SK-N-SH (cell line): ENCODE results near the gene OGA.

Experiments
- EP300 ChIP-seq, 2 experiments: IDR thresholded peaks; 2 replicates each; pipeline versions ENCODE4 v1.4.0 to v1.6.1; 2012; ENCODE audit warnings: borderline replicate concordance in 1 of 2, low read depth in 1 of 2, low read length in 1 of 2
- EZH2phosphoT487 ChIP-seq: fragments of 200-600 bp; sonication (generic); IDR thresholded peaks from 2 replicates; pipeline ENCODE4 v1.6.1; 2017; ENCODE audit warnings: low read depth, mixed run types, mild to moderate bottlenecking, antibody characterized with exemption, moderate library complexity, borderline replicate concordance
- FOXM1 ChIP-seq: IDR thresholded peaks from 2 replicates; pipeline ENCODE4 v1.4.0; 2012; ENCODE audit warnings: low read depth, mild to moderate bottlenecking
- GATA2 ChIP-seq: sonication (generic); formaldehyde crosslinking; IDR thresholded peaks from 2 replicates; pipeline ENCODE4 v1.5.0; 2020; ENCODE audit warnings: mild to moderate bottlenecking, missing genetic modification reagents
- MXI1 ChIP-seq: IDR thresholded peaks from 2 replicates; pipeline ENCODE4 v1.6.1; 2012; ENCODE audit warnings: mild to moderate bottlenecking, low read depth, low read length, improper control_type of control experiment
- POLR2AphosphoS5 ChIP-seq: IDR thresholded peaks from 2 replicates; pipeline ENCODE4 v1.6.1; 2012; ENCODE audit warnings: low read depth, low read length
- RAD21 ChIP-seq: IDR thresholded peaks from 2 replicates; pipeline ENCODE4 v1.6.1; 2012; ENCODE audit warnings: mild to moderate bottlenecking, low read length
- TAF1 ChIP-seq: IDR thresholded peaks from 2 replicates; pipeline ENCODE4 v1.6.1; 2012; ENCODE audit warnings: low read depth, mild to moderate bottlenecking, low read length, moderate library complexity, borderline replicate concordance
- TCF12 ChIP-seq: IDR thresholded peaks from 2 replicates; pipeline ENCODE4 v1.4.0; 2012
- YY1 ChIP-seq: IDR thresholded peaks from 2 replicates; pipeline ENCODE4 v1.4.0; 2012; ENCODE audit warnings: low read depth, mild to moderate bottlenecking
- TF ChIP-seq, protein P1 (sequence below): fragments of 200-600 bp; sonication (generic); IDR thresholded peaks from 2 replicates; pipeline ENCODE4 v1.6.1; 2017; ENCODE audit warnings: antibody characterized with exemption, mild to moderate bottlenecking, moderate library complexity
- TF ChIP-seq, protein P2 (sequence below): IDR thresholded peaks from 2 replicates; pipeline ENCODE4 v1.6.1; 2012; ENCODE audit warnings: mild to moderate bottlenecking, low read depth, low read length, moderate library complexity
- TF ChIP-seq, protein P3 (sequence below): fragments of 150-350 bp; IDR thresholded peaks from 2 replicates; pipeline ENCODE4 v1.6.1; 2017; ENCODE audit warnings: antibody characterized with exemption, low read length, low read depth, borderline replicate concordance
- TF ChIP-seq, protein P4 (sequence below): fragments of 150-350 bp; IDR thresholded peaks from 2 replicates; pipeline ENCODE4 v1.6.1; 2016; ENCODE audit warnings: mild to moderate bottlenecking, low read depth, low read length

DNA sequence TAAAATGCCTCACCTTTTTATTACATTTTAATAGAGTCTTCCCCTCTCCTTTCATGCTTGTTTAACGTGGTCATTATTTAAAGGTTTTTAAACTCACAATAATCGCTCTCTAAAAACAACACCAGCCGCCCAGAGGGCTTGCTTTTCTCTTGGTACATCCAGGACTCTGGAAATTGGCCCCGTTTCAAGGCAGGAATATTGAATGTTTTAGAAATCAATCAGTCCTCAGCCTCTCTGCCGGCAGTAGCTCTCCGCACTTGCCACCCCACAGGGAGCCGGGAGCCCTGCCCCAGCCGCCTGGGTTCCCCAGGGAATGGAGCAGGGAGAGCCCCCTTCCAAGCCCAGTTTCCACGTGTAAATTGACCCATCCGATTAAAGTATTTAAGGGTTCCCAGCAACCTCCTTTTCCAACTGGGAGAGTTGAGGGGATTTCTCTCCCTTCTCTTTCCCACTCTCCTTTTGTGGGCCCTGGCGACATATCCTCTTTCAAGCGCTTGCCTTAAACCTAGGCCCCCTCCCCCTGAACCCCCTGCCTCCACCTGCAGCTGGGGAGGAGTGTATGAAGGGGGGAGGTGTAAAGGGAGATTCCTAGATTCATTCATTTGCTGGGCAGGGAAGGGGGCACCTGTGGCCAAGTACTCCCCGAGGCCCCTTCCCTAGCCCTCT, 44.2 kb downstream of the OGA start:
- TF ChIP-seq, protein P1, sequence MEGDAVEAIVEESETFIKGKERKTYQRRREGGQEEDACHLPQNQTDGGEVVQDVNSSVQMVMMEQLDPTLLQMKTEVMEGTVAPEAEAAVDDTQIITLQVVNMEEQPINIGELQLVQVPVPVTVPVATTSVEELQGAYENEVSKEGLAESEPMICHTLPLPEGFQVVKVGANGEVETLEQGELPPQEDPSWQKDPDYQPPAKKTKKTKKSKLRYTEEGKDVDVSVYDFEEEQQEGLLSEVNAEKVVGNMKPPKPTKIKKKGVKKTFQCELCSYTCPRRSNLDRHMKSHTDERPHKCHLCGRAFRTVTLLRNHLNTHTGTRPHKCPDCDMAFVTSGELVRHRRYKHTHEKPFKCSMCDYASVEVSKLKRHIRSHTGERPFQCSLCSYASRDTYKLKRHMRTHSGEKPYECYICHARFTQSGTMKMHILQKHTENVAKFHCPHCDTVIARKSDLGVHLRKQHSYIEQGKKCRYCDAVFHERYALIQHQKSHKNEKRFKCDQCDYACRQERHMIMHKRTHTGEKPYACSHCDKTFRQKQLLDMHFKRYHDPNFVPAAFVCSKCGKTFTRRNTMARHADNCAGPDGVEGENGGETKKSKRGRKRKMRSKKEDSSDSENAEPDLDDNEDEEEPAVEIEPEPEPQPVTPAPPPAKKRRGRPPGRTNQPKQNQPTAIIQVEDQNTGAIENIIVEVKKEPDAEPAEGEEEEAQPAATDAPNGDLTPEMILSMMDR, result no peak
- TF ChIP-seq POLR2AphosphoS5 (no peak), FOXM1 (no peak), EP300 (IDR thresholded peaks at IDR 0.05; ENCODE audit: borderline replicate concordance in 1 of 2, low read depth in 1 of 2, low read length in 1 of 2) (no peak), YY1 (no peak), GATA2 (CRISPR knock-in tag) (no peak), RAD21 (no peak), TCF12 (no peak), TAF1 (no peak), MXI1 (no peak), EZH2phosphoT487 (no peak)
- TF ChIP-seq, protein P2, sequence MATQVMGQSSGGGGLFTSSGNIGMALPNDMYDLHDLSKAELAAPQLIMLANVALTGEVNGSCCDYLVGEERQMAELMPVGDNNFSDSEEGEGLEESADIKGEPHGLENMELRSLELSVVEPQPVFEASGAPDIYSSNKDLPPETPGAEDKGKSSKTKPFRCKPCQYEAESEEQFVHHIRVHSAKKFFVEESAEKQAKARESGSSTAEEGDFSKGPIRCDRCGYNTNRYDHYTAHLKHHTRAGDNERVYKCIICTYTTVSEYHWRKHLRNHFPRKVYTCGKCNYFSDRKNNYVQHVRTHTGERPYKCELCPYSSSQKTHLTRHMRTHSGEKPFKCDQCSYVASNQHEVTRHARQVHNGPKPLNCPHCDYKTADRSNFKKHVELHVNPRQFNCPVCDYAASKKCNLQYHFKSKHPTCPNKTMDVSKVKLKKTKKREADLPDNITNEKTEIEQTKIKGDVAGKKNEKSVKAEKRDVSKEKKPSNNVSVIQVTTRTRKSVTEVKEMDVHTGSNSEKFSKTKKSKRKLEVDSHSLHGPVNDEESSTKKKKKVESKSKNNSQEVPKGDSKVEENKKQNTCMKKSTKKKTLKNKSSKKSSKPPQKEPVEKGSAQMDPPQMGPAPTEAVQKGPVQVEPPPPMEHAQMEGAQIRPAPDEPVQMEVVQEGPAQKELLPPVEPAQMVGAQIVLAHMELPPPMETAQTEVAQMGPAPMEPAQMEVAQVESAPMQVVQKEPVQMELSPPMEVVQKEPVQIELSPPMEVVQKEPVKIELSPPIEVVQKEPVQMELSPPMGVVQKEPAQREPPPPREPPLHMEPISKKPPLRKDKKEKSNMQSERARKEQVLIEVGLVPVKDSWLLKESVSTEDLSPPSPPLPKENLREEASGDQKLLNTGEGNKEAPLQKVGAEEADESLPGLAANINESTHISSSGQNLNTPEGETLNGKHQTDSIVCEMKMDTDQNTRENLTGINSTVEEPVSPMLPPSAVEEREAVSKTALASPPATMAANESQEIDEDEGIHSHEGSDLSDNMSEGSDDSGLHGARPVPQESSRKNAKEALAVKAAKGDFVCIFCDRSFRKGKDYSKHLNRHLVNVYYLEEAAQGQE, result no peak
- TF ChIP-seq, protein P3, sequence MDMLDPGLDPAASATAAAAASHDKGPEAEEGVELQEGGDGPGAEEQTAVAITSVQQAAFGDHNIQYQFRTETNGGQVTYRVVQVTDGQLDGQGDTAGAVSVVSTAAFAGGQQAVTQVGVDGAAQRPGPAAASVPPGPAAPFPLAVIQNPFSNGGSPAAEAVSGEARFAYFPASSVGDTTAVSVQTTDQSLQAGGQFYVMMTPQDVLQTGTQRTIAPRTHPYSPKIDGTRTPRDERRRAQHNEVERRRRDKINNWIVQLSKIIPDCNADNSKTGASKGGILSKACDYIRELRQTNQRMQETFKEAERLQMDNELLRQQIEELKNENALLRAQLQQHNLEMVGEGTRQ, result no peak
- TF ChIP-seq, protein P4, sequence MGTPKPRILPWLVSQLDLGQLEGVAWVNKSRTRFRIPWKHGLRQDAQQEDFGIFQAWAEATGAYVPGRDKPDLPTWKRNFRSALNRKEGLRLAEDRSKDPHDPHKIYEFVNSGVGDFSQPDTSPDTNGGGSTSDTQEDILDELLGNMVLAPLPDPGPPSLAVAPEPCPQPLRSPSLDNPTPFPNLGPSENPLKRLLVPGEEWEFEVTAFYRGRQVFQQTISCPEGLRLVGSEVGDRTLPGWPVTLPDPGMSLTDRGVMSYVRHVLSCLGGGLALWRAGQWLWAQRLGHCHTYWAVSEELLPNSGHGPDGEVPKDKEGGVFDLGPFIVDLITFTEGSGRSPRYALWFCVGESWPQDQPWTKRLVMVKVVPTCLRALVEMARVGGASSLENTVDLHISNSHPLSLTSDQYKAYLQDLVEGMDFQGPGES, result no peak
